COR-L47 (cell line): ENCODE measurements around the gene USP32.
"Not testable (repeated sequence)": the region's sequence is repeated elsewhere in the genome, so short reads cannot be mapped to it uniquely, and the experiment has no call there.

Source experiments
- DNase-seq: peaks from one replicate; lab custom pipeline; 2025; lab: John Stamatoyannopoulos, UW

Gene USP32

DNA sequence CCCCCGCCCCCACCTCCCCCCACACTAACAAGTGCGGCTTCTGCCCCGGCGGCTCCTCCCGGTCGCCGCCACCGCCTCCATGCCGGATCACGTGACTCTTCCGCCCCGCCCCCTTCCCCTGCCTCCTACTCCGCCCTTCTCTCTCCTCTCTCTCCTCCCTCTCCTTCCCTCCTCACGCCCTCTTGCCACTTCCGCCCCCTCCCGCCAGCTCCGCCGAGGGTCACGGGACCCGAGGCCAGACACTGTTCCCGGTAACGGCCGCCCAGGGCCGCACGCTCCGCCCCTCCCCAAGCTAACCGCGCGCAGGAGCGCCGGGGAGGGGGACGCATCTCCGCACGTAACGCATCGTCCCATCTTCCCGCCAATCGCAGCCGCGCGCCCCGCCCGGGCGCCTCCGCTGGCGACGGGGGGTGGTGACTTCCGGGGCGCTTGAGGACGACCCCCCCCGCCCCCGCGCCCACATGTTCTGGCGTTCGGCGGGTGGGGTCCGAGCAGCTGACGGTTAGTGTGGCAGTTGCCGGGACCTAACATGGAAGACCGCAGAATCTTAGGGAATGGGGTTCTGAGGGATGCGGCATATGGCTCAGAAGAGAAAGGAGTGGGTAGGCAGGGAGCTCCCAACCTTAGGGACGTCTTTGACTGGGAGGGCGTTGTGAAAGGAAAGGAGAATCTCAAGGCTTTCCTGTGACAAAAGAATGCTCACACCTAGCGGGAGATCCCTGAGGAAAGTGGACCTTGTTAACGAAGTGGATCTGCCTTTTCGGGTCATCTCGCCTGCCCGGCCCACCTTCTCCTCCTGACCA lies at the start of gene USP32:
Gene USP32, minus strand, starts transcription at position 92 of the 803 bp plus-strand sequence. CDS start 194 bp downstream, outside the sequence.
- peak; percentile 92 for DNase-seq

DNA sequence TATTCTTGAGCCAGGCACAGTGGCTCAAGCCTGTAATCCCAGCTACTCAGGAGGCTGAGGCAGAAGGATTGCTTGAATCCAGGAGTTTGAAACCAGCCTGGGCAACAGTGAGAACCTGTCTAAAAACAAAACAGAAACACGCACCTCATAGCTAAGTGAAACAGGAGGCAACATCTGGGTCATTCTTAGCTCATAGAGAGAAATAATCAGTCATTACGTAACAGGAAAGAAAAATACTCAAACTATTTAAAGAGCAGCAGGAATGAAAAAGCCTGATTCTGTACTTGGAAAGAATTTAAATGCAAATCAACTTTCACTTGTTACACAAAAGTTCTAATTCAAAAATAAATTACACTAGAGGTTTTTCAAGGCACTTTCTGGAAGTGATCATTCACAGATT lies 47.6 kb upstream of the USP32 start:
- no peak for DNase-seq

DNA sequence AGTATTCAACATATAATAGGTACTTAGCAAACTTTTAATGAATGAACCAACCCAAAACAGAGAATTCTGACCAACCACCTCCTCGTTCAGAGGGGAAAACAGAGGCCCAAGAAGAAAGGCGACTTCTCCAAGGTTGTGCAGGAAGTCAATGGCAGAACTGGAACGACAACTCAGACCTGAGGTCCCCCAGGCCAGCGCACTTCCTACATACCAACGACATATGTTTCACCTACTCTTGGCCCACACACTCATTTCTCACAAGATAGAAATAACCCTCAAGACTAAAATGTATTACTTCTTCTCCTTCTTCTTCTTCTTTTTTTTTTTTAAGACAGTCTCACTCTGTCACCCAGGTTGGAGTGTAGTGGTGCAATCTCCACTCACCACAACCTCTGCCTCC lies 44.7 kb upstream of the USP32 start:
- DNase-seq: no peak

GRCh38 chr17:60435244-60436167 lies 43.6 kb upstream of the USP32 start:
- peak; percentile 79 for DNase-seq

GRCh38 chr17:60433021-60433997 lies 41.4 kb upstream of the USP32 start:
- not testable (repeated sequence) for DNase-seq

DNA sequence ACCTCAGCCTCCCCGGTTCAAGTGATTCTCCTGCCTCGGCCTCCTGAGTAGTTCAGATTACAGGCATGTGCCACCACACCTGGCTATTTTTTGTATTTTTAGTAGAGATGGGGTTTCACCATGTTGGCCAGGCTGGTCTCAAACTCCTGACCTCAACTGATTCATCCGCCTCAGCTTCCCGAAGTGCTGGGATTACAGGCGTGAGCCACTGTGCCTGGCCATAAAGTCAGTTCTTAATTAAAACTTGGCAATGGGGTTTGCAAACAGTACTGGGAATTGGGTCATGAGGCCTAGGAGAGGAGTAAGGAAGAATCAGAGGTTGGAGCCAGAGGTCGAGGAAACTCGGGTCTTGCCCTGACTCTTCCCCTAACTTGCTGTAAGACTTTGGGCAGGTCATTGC lies 38.6 kb upstream of the USP32 start:
- not testable (repeated sequence) for DNase-seq

DNA sequence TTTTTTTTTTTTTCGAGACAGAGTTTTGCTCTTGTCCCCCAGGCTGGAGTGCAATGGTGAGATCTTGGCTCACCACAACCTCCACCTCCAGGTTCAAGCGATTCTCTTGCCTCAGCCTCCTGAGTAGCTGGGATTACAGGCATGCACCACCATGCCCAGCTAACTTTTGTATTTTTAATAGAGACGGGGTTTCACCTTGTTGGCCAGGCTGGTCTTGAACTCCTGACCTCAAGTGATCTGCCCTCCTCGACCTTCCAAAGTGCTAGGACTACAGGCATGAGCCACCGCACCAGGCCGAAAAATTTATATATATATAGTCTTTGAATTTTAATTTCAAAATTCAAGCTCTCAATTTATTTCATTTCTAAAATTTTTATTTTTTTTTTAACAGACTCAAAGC lies 36.6 kb upstream of the USP32 start:
- not testable (repeated sequence) for DNase-seq

DNA sequence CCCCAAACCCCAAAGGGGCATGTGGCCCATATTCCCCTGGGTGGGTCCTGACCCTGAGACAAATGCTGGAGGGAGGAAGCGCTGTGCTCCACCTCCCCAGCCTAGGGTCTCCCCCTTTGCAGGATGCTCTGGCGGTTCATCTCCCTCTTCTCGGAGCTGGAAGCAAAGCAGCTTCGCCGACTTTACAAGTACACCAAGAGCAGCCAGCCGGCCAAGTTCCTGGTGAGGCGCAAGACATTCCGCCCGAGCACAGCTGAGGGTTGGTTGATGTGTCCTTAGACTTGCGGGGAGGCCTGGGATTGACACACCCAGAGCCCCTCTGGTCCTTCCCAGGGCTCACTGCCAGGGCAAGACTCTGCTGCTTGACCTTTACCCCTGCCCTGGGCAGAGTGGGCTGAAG lies 34.7 kb upstream of the USP32 start:
- DNase-seq: no peak

GRCh38 chr17:60425626-60426025 lies 33.7 kb upstream of the USP32 start:
- no peak for DNase-seq

GRCh38 chr17:60423865-60424264 lies 31.9 kb upstream of the USP32 start:
- no peak for DNase-seq

GRCh38 chr17:60422162-60422665 lies 30.3 kb upstream of the USP32 start, which contains the start of gene CHCT1:
TSS of gene CHCT1 (plus strand) at chr17:60422489. CDS start at chr17:60422593, 104 bp downstream.
- no peak for DNase-seq

DNA sequence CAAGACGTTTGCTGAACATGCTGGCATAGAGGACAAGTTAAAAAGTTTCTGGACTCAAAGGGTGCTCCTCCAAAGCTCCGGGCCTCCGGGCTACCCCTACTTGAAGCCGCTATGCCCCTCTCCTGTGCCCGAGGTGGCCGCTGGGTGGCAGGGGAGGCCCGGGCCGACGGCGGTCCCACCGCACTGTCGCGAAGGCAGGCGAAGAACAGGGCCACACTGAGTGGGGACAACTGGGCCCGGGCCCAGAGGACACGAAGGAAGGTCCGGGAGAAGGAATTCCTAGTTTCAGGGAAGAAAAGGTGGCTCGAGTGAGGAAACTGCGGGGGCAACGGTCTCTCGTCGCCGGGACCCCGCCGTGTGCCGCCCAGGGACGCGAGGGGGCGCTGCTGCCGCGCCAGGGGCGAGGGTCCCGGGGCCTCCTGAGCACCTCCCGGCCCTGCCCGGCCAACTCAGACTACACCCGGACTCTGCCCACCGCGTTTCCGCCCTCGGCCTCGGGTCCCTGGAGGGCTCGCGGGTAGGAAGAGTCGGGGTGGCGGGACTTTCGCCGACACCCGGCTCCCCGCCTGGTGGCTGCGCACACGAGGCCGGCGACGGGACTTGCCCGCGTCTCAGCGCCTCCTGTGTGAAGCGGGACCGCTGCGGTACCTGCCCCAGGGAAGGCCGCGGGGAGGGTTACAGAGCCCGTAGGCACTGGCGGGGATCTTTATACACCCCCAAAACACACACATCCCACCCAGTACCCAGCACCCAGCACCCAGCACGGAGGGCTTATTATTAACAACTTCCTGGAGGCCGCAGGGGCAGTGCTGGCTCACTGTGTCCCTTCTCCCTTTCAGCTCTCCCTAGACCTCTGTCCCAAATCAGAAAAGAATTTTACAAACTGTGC lies 29.6 kb upstream of the USP32 start:
- peak; percentile 26 for DNase-seq

DNA sequence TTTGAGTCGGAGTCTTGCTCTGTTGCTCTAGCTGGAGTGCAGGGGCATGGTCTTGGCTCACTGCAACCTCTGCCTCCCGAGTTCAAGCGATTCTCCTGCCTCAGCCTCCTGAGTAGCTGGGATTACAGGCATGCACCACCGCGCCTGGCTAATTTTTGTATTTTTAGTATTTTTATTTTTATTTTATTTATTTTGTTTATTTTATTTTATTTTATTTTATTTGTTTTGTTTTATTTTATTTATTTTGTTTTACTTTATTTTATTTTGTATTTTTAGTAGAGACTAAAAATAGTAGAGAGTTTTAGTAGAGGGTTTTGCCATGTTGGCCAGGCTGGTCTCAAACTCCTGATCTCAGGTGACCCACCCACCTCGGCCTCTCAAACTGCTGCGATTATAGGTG lies 27.9 kb upstream of the USP32 start:
- DNase-seq: not testable (repeated sequence)

GRCh38 chr17:60419003-60419402 lies 27.1 kb upstream of the USP32 start:
- not testable (repeated sequence) for DNase-seq

DNA sequence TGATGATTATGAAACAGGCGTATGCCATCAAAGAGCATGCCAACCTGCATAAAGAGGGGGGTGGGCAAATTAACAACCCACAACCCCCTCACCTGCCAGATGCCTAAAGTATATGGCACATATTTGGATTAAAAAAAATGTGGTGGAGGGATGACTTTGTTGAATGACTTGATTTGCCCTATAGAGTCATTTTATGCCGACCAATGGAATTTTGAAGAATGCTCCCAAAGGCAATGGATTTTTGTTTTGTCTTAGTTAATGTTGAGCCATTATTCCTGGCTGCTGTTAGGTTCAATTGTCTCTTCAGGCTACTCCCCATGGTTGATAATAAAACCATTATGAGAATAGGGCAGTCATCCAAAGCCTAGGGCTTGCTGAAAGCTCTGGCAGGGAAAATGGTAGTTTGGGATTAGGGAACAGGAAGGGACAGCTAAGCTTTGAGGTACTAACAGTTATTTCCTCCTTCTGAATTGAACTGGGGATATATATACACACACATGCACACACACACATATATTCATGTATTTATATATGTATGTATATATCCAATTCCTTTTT lies 24.5 kb upstream of the USP32 start:
- no peak for DNase-seq

DNA sequence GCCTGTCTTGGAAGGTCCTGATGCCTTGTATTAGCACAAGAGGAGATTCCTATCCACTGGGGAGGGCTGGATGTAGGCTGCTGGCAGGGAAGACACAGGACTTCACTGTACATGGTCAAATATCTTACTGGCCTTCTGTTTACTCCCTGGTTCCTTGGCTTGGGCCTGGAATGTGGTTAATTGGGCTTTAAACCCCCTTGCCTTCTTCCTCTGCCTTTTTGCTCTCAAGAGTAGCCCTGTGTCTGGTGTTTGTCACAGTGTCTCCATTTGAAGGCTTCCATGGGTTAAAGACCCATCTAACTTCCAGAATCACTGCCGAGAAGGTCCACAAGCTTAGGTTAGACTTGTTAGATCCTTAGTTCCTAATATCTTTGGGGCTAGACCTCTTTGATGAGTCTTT lies 23.2 kb upstream of the USP32 start:
- no peak for DNase-seq

DNA sequence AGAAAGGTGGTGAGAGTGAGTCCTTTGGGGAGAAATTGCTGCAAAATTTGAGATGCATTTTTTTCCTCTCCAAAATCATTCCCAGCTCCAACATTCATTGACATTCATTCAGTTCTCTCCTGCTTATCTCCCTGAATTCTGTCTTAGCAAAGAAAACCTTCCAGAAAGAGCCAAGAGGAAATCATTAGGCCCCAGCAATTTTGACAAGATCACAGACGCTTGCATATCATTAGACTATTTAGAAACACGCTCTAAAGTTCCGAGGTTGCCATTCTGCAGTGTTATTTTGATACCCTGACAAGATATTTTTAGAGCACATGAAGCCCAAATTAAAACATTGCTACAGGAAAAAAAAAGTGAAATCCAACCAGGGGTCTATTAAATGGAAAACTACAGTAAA lies 20.8 kb upstream of the USP32 start:
- DNase-seq: no peak

DNA sequence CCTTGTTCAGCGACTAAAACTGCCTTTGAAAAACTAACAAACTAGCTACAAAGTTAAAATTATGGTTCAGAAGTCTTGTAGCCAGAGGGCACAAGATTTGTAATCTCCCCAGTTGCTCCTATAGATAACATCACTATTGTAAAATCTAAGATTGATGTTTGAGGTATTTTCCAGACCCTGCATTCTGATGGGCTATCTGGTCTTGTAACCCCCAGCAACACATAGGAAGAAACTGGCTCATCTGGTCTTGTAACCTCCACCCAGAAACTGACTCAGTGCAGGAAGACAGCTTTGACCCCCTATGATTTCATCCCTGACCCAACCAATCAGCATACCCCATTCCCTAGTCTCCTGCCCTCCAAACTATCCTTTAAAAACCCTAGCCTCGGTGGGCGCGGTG lies 18.1 kb upstream of the USP32 start:
- DNase-seq: no peak

- no peak for DNase-seq
These were observed 15.0 kb upstream of the USP32 start for GRCh38 chr17:60406887-60407286.

- no peak for DNase-seq
These were observed 12.0 kb upstream of the USP32 start for GRCh38 chr17:60403962-60404361.
